GM18505 (cell line): ENCODE measurements around the gene LCLAT1.
"Not testable (repeated sequence)": the region's sequence is repeated elsewhere in the genome, so short reads cannot be mapped to it uniquely, and the experiment has no call there.

Experiments used
- ATAC-seq: cut with Tn5 transposase; IDR thresholded peaks from one replicate; pipeline ENCODE4 v1.9.1; 2021; ENCODE audit not compliant: unreplicated experiment
- POLR2A ChIP-seq: IDR thresholded peaks from 4 replicates; pipeline ENCODE4 v1.6.1; 2011; ENCODE audit warnings: borderline replicate concordance; ENCODE audit not compliant: insufficient read depth, insufficient read length; ENCODE audit errors: extremely low read depth

LCLAT1 gene

GRCh38 chr2:30480703-30481322 lies 33.8 kb downstream of the LCLAT1 start:
- no peak for TF ChIP-seq POLR2A
- no peak for ATAC-seq

GRCh38 chr2:30481323-30481800 lies 34.3 kb downstream of the LCLAT1 start:
- no peak for ATAC-seq
- no peak for TF ChIP-seq POLR2A

GRCh38 chr2:30482011-30482410 lies 35.0 kb downstream of the LCLAT1 start:
- no peak for ATAC-seq
- no peak for TF ChIP-seq POLR2A

GRCh38 chr2:30484145-30484544 lies 37.1 kb downstream of the LCLAT1 start:
- no peak for TF ChIP-seq POLR2A
- no peak for ATAC-seq

- ATAC-seq: no peak
- no peak for TF ChIP-seq POLR2A
These were observed 37.9 kb downstream of the LCLAT1 start for GRCh38 chr2:30484995-30485394.

GRCh38 chr2:30486655-30487054 lies 39.6 kb downstream of the LCLAT1 start:
- no peak for ATAC-seq
- no peak for TF ChIP-seq POLR2A

- no peak for ATAC-seq
- no peak for TF ChIP-seq POLR2A
These were observed 40.6 kb downstream of the LCLAT1 start for GRCh38 chr2:30487603-30488002.

- TF ChIP-seq POLR2A: no peak
- ATAC-seq: no peak
These were observed 41.1 kb downstream of the LCLAT1 start for GRCh38 chr2:30488012-30488659.

- no peak for TF ChIP-seq POLR2A
- ATAC-seq: no peak
These were observed 44.2 kb downstream of the LCLAT1 start for GRCh38 chr2:30491225-30491624.

GRCh38 chr2:30492185-30492584 lies 45.1 kb downstream of the LCLAT1 start:
- no peak for ATAC-seq
- TF ChIP-seq POLR2A: no peak

- TF ChIP-seq POLR2A: no peak
- no peak for ATAC-seq
These were observed 45.6 kb downstream of the LCLAT1 start for GRCh38 chr2:30492619-30493018.

GRCh38 chr2:30493440-30493839 lies 46.4 kb downstream of the LCLAT1 start:
- TF ChIP-seq POLR2A: no peak
- no peak for ATAC-seq

- ATAC-seq: not testable (repeated sequence)
These were observed 48.9 kb downstream of the LCLAT1 start for GRCh38 chr2:30495896-30496295.

- ATAC-seq: no peak
- TF ChIP-seq POLR2A: no peak
These were observed 52.6 kb downstream of the LCLAT1 start for GRCh38 chr2:30499681-30500080.
